GM18517 (cell line): Measurements from ENCODE around the gene SEC63.
"Not testable (repeated sequence)": the region's sequence is repeated elsewhere in the genome, so short reads cannot be mapped to it uniquely, and the experiment has no call there.

Source experiments
- ATAC-seq: cut with Tn5 transposase; IDR thresholded peaks from one replicate; pipeline ENCODE4 v1.9.1; 2021; ENCODE audit warnings: mild to moderate bottlenecking, moderate library complexity; ENCODE audit not compliant: unreplicated experiment

Gene SEC63

DNA sequence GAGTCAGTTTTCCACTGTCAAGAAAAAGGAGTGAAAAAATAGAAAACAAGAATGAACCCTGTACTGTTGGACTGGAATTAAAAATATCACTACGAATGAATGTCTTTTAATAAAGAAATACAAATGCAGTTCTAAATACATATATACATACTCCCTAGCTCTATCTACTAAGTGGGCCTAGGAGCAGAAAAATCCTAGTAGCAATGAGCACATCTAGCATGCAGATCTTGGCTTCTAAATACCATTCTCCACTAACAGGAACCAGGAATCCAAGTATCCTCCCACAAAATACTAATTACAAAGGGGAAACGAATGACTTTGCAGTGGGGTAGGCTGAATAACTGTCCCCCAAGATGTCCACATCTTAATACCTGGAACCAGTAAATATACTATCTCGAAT, 25.4 kb downstream of the SEC63 start:
- ATAC-seq, result no peak

DNA sequence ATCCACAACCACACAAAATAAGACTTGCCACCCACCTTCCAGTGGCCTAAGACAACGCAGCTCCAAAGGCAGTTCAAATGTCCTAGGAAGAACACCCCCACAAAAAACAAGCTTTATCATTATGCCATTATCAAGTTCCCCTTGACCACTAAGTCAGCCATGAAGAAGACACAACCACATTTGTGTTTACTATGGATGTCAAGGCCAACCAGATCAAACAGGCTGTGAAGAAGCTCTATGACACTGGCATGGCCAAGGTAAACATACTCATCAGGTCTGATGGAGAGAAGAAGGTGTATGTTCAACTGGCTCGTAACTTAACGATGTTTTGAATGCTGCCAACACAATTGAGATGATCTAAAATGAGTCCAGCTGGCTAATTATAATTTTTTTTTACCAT, 26.1 kb downstream of the SEC63 start:
- ATAC-seq, result no peak

DNA sequence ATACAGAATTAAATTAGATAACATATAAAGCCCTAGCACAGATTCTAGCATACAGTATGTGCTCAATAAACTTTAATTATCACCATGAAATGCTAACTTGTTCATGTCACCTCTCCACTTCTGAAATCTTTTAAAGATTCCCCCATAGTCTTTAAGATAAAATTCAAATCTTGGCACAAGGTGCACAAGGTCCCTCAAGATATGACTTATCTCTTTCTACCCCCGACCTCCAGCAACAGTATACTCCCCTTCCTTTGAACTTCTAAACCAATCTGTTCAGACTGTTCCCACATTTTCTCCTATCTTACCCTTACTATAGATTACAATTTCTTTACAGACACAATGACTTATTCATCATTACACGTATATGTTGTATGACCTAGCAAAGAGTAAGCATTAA, 29.0 kb downstream of the SEC63 start:
- no peak for ATAC-seq

DNA sequence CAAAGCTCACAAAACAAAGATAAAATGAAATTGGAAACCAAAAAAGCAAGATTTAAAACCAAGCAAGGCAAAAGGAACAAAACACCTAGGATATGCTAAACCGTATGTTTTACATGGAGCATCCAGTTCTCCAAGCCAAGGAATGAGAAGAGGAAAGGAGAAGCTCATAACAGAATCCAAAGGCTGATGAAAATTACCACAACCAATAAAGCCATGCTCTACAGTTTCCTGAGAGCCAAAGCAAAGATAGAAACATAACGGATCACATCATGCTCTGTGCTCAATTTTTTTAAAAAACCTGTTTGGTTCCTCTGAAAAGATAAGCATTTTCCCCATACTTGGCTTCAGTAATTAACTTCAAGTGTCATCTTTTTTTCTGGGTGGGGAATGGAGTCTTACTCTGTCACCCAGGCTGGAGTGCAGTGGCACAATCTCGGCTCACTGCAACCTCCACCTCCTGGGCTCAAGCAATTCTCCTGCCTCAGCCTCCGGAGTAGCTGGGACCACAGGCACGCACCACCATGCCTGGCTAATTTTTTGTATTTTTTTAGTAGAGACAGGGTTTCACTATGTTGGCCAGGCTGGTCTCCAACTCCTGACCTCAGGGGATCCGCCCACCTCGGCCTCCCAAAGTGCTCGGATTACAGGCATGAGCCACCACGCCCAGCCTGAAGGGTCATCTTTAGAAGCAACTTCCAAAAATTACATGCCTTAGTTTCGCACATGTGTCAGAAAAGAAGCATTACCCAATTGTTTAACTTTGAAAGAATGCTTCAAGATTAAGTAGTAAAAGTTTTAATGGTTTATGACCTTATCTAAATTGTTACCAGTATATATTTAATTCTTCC, 31.1 kb downstream of the SEC63 start:
- not testable (repeated sequence) for ATAC-seq

DNA sequence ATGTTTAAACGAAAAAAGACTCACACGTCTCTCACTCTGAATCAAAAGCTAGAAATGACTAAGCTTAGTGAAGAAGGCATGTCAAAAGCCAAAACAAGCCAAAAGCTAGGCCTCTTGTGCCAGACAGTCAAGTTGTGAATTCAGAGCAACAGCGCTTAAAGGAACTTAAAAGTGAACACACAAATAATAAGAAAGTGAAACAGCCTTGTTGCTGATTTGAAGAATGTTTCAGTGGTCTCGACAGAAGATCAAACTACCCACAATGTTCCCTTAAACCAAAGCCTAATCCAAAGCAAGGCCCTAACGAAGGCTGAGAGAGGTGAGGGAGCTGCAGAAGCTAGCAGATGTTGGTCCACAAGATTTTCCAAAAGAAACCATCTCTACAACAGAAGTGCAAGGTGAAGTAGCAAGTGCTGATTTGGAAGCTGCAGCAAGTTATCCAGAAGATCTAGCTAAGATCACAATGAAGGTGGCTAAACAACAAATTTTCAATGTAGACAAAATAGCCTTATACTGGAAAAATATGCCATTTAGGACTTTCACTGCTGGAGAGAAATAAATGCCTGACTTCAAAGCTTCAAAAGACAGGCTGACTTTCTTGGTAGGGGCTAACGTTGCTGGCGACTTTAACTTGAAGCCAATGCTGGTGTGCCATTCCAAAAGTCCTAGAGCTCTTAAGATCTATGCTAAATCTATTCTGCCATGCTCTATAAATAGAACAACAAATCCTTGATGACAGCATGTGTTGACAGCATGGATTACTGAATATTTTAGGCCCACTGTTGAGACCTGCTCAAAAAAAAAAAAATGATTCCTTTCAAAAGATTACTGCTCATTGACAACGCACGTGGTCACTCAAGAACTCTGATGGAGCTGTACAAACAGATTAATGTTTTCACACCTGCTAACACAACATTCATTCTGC, 40.3 kb downstream of the SEC63 start:
- ATAC-seq, result no peak

DNA sequence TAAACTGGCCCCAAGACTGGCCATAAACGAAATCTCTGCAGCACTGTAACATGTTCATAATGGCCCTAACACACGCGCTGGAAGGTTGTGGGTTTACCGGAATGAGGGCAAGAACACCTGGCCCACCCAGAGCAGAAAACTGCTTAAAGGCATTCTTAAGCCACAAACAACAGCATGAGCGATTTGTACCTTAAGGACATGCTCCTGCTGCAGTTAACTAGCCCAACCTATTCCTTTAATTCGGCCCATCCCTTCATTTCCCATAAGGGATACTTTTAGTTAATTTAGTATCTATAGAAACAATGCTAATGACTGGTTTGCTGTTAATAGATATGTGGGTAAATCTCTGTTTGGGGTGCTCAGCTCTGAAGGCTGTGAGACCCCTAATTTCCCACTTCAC, 41.0 kb downstream of the SEC63 start:
- ATAC-seq, result not testable (repeated sequence)

DNA sequence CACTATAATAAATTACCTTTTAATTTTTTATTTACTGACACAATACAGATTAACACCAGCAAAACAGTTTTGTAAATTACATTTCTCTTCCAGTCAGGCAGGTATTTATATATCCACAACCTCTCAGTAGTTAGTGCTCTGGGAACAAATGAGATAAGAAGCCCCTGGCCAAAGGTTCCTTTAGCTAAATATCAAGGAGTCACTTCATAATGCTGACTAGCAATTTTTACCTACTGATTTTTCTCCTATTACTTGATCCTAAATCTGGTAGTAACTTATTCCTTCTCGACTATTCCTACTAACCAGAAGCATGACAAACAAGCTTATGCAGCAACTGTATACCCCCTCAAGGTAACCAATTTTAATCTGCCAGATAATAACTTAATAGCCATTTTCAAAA, 46.3 kb downstream of the SEC63 start:
- ATAC-seq, result no peak

DNA sequence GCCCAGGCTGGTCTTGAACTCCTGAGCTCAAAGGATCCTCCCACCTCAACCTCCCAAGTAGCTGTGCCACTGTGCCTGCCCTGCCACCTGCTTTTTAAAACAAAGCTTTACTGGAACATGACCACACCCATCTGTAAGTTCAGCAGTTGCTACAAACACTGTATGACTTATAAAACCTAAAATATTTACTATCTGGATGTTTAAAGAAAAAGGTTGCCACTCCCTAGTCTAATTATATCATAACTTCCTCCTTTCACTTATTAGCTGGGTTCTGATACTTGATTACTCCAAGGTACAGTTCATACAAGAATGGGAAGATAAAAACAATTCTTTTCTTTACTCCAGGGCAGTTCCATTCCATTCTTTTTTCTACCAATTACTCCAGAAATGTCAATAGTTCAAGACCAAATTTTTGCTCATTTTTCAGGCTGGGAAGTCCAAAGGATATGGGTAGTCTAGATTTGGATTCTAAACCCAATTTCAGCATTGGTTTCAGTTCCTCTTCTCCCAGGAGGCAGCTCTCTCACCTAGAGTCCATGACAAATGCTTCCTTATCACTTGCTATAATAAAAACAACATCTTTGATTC, 63.1 kb downstream of the SEC63 start:
- ATAC-seq, result no peak

DNA sequence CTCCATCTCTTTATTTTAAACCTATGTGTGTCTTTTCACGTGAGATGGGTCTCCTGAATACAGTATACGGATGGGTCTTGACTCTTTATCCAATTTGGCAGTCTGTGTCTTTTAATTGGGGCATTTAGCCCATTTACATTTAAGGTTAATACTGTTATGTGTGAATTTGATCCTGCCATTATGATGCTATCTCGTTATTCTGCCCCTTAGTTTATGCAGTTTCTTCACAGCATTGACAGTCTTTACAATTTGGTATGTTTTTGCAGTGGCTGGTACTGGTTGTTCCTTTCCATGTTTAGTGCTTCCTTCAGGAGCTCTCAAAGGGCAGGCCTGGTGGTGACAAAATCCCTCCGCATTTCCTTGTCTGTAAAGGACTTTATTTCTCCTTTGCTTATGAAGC, 67.6 kb downstream of the SEC63 start:
- not testable (repeated sequence) for ATAC-seq

DNA sequence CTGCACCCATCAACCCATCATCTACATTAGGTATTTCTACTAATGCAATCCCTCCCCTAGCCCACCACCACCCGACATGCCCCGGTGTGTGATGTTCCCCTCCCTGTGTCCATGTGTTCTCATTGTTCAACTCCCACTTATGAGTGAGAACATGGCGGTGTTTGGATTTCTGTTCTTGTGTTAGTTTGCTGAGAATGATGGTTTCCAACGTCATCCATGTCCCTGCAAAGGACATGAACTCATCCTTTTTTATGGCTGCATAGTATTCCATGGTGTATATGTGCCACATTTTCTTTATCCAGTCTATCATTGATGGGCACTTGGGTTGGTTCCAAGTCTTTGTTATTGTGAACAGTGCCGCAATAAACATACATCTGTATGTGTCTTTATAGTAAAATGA, 72.1 kb downstream of the SEC63 start:
- ATAC-seq, result not testable (repeated sequence)

DNA sequence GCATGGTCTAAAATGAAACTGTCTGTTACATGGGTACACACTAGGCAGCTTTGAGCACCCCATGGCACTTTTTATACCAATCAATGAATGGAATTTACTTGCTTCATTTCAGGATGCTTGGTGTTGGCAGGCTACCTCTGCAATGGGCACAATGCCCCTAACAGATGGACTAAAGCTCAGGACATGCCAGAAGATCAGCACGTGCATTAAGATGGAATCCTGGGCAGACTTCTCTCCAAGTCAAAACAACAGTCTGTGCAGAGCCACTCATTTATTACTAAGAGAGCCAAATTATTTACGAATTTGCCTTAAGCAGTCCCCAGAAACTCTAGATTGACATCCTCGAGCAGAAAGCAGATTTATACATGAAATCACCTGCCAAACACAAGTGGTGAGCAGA, 78.1 kb downstream of the SEC63 start:
- ATAC-seq, result no peak

DNA sequence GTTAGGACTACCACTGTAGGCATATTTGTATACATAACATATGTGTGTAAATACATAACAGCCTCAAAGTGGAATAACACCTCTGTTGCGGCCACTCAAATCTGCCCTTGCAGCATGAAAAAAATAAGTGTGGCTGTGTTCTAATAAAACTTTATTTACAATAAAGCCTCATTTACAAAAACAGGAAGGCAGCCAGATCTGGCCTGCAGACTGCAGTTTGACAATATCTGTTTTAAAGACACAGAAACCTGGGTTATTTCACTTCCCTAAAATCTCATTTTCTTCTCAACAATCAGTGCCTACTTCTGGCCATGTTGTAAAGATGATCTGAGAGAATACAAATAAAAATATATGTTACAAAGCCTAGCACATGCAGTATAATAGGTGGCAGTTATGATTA, 80.0 kb downstream of the SEC63 start:
- ATAC-seq, result no peak

DNA sequence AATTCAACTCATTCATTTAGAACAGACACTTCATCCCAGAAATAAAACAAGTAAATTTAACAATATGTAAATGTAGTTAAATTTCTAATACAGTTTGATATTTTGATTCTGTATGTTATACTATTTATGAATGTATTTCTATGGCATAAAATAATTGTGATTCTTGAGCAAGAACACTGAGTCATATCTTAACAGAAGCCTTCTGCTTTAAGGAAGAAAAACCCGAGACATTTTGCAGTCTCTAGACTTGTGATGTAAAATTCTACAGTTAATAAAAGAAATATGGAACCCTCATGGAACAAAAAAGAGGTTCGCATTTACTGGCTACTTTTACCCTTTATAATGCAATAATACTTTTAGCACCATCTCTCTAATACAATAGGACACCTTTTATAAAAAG, 86.0 kb downstream of the SEC63 start:
- no peak for ATAC-seq

DNA sequence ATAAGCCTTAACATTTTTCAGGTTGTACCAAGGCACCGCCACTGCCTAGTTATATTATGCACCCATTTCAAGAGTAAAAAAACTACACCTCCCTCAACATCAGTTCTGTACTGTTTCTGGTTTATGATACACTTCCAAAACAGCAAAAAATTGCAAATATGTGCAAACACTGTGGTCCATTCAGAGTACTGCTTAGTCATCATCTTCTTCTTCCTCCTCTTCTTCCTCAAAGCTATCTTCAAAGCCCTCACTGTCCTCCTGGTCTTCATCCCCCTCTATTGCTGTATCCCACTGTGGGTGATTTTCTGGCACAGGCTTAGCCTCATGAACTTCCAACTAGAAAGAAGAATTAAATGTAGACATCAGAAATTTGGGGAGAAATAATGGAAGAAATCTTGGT, 86.5 kb downstream of the SEC63 start:
- not testable (repeated sequence) for ATAC-seq

DNA sequence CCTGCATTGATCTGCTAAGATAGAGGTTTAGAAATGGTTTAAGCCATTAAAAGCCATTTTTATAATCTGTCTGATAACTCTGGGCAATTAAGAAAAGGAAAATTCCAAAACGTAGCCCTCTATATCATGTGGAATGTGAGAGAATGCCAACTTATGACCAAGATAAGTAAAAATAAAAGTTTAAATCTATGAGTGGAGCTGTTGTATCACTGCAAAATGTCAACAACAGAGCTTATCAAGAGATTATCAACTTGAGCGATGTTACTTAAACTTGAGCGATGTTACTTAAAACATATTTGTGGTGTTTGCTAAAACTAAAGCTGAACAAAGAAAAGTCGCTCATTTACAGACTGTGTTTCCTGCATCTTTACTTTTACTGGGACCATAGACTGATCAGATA, 87.0 kb downstream of the SEC63 start:
- no peak for ATAC-seq

DNA sequence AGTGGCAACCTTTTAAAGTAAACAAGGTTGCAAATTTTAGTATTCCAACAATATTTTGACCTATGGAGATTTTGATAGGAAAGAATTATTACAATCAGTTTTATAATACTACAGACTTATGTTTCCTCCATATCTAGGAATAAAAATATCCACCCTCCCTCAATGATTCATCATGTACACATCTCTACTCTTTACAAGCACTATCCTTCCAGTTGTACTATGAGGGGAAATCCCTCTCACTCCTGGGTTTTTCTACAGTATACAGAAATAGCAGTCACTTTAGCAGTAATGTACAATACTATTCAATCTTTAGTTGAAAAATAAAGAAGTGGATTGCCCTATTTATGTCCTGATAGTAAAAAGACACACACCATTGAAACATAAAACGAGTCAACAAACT, 87.6 kb downstream of the SEC63 start:
- ATAC-seq, result no peak

DNA sequence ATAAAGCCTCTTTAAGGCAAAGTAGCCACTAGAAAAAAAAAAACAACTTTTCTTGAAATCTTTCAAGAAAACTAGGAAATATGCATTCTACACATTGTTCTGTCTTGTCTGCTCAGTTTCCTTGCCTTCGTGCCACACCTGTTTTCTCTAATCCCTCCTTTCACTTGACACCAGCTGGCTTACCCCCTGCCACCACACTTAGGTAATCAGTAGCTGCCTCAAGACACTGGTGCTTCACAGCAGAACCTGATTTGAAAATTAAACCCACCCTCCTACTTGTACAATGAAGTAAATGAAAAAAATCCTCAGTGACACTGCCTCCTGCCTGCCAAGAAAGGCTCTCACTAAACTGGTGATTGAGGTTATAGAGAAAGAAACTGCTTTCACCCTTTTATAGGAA, 88.1 kb downstream of the SEC63 start:
- no peak for ATAC-seq

DNA sequence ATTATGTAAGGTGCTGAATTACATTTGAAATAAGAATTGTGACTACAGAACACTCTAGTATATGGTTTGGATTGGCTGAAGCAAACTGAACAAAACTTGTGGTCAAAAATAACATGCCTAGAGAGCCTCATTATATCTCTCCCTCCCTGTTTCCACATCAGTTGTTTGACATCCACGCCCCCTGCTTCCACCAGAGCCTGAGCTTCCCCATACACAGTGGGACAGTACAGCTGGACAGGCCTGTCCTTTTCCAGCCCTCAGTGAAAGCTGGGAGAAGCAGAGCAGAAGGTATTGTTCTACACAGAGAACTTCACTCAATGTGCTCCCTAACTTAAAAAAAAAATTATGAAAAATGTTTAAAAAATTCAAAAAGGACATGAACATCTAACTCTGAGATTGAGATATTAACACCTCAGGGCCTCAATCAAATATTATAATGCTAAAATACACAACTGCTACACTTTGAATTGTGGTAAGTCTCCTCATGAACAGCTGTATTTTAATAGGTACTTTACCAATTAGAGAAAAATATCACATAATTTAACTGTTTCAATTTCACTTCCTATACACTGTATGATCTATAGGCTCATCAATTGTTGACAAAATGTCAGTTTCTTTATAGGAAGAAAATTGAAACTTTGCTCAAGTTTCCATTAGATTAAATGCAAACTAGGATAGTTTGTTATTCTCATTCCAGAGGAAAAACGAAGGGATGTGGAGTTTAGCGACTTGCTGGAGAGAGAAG, 89.0 kb downstream of the SEC63 start:
- no peak for ATAC-seq

DNA sequence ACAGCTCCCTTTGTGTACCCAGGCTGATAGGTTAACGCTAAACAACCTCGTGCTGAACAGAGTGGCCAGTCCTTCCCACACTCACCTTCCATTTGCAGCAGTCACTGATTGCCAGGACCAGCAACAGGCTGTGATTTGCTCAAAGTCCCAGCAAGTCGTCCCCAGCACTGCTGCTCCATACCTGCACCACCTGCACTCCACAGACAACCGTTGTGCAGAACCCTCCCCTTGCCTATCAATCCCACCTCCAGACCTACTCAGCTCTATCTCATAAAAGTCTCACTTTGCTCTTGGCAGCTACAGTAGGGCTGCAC, 90.7 kb downstream of the SEC63 start:
- ATAC-seq, result no peak

DNA sequence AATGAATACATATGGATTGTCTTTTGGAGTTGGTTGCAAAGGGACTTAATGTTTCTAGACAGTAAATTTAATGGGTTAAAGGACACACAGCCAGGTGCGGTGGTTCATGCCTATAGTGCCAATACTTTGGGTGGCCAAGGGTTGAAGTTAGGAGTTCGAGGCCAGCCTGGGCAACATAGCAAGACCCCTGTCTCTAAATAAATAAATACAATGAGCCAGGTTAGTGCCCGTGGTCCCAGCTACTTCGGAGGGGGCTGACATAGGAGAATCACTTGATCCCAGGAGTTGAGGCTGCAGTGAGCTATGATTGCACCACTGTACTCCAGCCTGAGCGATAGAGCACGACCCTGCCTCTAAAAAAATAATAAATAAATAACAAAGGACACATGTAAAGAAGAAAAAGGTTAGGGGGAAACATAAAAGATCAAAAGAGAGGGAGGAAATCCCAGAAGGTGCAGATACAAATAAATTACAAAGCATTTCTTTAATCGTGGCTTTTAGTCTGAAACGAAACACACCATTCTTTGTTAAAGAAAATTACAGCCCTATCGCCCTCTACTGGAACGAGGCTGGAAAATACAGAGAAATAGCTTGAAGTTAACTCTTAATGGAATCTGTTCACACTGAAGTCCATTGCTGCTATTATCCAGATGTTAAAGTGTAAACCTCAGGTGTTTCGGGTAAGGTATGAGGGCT, 91.3 kb downstream of the SEC63 start:
- ATAC-seq, result no peak
